Right forelimb (tissue), 1 donor: Measurements from ENCODE around the gene DAG1.

Source experiments
- DNase-seq: peaks from one replicate; pipeline ENCODE4 v3.0.0-alpha.2; 2018

Gene DAG1

DNA sequence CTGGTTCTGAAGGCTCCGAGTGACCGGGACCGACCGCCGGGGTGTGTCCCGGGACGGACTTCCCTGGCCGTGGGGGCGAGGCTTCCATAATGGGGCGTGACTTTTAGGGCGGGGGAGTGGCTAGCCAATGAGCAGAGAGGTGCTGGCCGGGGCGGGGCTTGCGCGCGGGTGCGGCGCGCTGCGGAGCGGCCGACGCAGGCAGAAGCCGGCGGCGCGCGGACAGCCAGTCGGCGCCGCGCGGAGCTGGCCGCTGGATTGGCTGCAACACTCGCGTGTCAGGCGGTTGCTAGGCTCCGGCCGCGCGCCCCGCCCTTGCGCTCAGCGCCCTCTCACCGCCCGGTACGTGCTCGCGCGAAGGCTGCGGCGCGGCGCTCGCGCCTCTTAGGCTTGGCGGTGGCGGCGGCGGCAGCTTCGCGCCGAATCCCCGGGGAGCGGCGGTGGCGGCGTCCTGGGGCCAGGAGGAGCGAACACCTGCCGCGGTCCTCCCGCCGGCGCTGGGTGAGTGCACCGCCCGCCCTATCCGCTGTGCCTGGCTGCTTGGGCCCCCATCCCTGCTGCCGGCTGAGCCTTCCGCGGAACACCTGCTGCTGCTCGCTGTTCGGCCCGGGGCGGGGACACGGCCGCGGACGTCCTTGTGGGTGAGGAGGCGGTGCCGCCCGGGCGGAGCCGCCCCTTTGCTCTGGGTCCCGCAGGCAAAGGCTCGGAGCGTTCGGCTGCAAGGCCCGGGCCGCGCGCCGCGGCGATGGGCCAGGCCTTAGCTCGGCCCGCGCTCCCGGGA lies at the start of gene DAG1:
TSS of gene DAG1 (plus strand) at position 332 of the 778 bp plus-strand sequence. CDS start 40,268 bp downstream, outside the sequence.
- DNase-seq: peak; percentile 98

DNA sequence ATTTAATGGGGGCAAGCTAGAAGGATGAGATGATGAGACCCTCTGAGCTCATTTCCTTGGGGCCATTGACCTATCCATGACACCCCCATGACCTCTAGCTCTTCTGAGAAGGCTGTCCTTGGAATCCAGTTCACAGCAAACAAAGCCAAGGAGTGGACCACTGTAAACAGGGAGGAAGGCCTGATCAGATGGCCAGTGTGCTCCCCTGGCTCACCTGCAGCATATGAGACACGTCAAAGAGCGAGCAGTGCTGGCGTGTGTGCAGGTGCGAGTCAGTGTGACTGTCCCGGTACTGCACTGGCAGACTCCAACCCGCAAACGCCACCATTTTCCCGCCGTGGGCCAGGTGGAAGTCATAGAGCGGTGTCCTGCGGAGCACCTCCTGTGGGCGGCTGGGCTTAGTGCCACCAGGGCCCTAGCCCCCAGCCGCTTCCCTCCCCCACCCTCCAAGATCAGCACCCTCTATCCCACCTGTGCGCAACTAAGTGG lies 48.1 kb upstream of the DAG1 start:
- no peak for DNase-seq

DNA sequence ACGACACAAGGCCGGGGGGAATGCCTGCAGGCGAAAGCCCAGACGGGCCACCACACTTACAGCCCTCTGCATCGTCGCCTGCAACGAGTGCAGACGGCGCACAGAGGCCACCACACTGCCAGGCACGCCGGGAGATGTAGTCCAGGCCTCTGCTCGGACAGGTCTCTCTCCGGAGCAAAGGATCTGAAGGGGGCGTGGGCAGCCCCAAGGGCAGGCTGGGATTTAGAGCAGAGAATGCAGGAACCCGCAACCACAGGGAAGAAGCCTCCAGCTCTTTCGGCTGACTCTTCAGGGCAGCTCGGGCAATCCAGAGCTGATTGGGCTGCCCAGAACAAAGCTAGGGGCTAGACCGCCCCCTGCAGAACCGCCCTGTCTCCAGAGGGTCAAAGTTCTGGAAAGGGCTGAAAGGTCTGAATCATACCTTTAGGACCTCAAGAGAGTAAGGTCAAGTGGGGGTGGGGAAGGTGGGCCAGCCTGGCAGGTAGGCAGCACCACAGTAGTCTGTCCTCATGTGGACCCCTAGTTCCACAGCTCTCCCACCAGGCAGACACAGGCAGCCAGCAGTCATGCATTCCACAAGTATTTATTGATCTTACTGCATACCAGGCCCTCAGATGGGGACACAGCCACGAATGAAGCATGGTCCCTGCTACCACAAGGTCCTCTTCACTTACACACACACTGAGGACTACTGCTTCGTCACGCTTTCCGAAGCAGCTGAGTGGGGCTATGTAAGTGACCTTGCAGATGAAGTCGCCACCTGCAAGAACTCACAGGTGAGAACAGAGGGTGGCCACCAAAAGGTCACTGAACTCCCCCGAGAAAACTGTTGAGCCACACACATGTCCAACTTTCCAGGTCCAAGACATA lies 47.5 kb upstream of the DAG1 start, which contains the start of gene AMT:
TSS of gene AMT (minus strand) at position 95 of the 870 bp plus-strand sequence. CDS start at position 72, 23 bp downstream.
- DNase-seq: no peak

DNA sequence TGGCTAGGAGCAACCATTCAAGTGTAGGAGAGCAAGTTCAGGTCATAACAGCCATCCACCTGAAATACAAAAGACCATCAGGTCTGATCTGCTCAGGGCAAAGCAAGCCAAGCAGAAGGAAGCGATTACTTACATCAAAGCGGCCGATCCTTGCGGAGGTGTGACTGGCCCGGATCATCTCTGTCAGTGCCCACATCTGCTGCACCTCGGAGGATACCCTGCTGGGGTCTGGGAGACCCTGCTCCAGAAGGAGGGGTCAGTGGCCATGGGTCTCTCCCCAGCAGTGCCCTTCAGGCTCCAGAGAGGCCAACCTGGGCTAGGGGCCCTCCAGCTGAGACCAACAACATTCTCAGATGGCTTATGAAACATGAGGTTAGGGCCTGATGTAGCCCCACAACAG lies 45.3 kb upstream of the DAG1 start:
- no peak for DNase-seq

DNA sequence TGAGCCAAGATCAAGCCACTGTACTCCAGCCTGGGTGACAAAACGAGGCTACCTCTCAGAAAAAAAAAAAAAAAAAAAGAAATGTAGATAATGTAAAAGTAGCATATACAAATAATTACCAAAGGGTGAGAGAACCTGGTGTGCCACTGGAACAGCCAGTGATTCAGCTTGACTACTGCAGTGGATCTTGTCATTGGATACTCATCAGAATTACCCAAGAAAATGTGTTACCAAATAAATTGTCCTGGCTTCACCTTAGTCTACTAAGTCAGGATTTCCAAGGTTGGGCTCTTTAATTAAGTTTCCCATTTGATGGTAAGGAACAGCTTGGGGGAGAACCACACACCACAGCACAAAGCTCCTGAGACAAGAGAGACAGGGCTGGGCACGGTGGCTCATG lies 42.5 kb upstream of the DAG1 start:
- no peak for DNase-seq

DNA sequence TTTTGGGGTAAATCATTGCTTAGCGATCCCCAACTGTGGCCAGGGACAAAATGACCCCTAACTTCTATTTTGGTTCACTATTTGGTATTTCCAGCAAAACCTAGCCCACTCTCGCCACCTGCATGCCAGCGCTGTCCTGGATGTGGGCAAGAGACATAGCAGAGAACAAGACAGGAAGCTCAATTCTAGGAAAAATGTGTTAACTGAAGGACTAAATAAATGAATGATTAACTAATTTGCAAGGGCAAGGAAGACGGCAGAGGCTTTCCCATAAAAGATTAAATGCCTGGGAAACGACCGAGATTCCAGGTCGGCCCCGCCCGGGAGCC lies 41.4 kb upstream of the DAG1 start:
- no peak for DNase-seq

DNA sequence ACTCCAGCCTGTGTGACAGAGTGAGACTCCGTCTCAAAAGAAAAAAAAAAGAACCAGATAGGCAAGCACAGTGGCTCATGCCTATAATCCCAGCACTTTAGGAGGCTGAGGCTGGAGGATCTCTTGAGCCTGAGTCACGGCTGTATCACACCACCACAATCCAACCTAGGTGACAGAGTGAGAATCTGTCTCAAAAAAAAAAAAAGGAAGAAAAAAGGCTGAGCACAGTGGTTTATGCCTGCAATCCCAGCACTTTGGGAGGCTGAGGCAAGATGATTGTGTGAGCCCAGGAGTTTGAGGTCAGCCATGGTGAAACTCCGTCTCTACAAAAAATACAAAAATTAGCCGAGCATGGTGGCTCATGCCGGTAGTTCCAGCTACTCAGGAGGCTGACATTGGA lies 35.3 kb upstream of the DAG1 start:
- DNase-seq: no peak

DNA sequence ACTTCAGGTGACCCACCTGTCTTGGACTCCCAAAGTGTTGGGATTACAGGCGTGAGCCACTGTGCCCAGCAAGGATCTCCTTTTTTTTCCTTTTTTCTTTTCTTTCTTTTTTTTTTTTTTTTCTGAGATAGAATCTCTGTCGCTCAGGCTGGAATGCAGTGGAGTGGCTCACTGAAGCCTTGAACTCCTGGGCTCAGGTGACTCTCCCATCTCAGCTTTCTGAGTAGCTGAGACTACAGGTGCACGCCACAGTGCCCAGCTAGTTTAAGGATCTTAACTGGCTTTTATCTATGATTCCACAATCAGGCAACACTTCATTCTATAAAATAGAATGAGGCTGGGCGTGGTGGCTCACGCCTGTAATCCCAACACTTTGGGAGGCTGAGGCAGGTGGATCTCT lies 24.7 kb upstream of the DAG1 start:
- DNase-seq: no peak

DNA sequence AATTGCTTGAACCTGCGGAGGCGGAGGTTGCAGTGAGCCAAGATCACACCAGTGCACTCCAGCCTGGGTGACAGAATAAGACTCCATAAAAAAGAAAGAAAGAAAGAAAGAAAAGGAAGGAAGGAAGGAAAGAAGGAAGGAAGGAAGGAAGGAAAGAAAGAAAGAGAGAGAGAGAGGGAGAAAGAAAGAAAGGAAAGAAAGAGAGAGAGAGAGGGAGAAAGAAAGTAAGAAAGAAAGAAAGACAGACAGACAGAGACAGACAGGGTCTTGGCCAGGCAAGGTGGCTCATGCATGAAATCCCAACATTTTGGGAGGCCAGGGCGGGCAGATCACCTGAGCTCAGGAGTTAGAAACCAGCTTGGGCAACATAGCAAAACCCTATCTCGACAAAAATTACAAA lies 16.4 kb upstream of the DAG1 start:
- DNase-seq: no peak

DNA sequence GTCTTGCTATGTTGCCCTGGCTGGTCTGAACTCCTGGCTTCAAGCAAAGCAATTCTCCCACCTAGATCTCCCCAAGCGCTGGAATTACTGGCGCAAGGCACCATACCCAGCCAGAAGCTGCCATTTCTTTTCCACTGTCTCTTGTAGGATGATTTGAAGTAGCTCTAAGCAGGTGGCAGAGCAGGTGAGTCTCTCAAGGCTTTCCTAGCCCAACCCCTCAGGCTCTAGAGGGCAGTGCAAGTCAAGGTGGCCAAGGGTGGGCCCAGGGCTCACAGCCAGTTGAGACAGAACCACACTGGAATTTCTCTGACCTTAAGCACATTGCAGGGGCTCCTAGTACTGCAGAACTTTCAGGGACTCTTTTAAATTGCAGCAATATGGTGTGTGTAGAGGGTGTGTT lies 15.6 kb upstream of the DAG1 start:
- DNase-seq: no peak

DNA sequence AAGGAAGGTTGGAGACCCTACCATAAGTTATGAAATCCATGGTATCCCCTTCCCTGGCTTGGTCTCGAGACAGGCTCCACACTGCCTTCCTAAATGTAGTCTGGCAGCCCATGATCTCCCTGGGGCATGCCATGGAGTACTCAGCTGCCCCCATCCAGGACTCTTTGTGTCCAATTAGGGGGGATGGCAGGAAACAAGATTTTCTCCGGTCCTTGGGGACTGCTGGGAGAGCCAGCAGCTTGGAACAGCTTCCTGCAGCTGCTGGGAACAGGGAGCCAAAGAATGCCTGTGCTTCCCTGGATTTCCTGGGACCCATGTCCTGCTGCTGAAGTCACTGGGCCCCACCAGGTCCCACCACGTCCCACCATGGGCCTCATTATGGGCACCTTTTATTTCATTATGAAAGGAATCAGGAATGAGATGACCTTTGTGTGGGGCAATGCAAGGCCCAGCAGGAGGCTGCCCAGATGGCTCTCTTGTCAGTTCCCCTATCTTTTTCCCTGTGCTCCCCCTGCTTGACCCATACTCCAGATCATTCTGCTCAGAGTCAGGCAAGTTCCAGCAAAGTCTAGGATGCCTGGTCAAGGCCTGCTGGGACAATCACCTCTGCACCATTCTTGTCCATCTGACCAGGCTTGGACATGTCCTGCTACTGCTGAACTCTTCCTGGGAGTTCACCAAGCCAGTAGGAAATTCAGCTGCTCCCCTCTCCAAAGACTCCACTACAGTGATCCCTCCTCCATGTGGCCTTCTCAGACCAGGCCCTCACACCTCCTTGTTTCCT lies 15.0 kb upstream of the DAG1 start:
- DNase-seq: peak; percentile 55

DNA sequence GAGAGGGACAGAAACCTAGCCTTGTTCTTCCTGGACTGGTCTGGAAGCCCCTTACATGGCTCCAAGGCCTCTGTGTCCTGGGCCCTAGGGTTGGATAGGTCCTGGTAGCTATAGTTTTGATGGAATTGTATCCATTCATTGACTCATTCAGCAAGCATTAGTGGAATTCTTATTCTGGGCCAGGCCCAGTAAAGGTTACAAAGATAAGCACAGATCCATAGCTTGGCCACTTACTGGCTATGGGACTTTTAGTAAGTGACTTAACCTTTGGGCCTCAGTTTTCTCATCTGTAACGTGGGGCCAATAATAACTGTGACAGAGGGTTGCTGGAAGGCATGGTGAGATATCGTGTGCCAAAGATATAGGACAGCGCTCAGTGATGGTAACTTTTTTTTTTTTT lies 13.6 kb upstream of the DAG1 start:
- no peak for DNase-seq

DNA sequence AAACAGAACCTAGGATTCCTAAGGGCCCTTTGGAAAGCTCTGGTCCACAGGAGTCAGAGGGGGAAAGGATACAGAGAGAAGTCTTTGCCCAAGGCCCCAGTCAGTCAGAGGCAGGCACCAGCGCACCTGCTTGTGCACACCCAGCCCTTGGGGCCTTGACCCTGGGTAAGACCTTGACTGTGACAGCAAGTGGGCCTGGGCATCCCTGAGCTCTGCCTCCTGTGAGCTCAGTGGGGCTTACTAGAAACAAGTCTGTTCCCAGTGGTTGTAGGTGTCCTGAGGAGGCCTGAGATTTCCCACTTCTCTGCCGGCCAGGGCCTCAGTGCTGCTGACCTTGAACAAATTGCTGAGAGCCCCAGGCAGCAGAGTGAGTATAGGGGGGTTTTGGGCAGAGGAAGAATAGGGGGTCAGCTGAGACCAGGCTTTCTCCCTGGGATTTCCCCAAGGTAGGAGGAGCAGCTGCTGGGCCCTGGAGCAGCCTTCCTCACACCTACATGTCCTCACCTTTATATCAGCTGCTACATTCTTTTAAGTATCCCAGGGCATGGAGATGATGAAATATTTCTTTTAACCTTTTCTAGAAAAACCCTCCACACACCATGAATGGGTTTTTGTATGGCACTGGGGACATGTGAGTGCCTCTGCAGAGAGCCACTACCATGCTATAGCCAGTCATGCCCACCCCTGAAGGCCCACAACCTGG lies 9.7 kb upstream of the DAG1 start:
- no peak for DNase-seq

DNA sequence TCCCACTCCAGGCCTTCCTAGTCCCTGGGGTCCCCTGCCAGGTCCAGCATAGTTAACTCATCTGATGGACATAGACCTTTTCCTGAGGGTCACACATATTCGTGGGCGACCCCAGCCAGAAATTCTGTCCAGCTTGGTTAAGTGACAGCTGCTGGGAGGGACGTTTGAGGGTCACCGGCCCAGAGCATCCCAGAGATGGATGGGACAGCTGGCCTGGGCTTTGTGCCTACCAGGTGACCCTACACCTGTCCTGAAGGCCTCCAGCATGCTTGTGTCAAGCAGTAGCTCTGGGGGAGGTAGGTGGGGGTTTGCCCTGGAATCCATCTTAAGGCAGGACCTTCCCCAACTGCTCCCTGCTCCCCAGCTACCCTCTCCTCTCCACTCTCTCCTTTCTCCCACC lies 9.1 kb upstream of the DAG1 start:
- DNase-seq: no peak

DNA sequence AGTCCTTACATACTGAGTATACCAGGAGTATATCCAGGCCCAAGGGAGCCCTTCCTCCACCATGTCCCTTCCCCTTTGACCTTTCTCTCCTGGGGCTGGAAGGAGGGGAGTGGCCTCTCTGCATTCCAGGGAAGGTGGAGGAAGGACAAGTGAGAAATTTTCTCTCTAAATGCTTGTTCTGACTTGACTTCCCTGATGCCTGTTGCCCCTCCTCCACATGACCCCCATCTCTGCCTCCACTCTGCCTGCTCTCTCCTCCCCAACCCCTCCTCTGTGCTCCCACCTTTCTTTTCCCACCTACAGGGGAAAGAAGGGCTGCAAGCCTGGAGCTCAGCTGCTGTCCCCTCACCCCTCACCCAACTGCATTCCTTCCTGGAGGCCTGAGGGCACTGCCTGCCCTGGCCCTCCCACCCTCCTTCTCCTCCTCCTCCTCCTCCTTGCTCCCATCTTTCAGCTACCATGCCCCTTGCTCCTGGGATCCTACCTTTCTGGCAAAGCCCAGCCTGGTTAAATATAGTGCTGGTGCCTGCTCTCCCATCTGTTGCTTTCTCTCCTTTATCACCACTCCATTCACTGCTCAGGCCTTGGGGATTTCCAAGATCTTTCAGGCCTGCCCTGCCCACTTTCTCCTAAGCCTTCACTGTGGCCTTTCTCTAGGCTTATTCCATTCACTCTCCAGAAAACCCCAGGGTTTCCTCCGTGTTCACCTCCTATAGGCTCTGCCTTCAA lies 8.5 kb upstream of the DAG1 start:
- DNase-seq: no peak

DNA sequence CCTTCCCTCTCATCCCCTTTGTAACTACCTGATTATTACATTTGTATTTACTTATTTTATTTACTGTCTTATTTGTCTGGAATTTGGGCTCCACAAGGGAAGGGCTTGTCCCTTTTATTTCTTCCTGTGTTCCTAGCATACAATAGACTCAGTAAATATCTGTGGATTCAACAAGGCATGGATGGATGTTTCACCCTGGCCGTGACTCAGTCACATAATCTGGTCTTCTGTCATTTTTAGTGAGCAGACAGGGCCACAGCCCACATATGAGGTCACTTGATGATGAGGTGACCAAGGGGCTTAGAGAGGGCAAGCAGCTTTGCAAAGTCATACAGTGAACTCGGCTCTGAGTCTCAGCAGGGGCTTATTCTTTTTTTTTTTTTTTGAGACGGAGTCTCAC lies 7.8 kb upstream of the DAG1 start:
- DNase-seq: no peak

DNA sequence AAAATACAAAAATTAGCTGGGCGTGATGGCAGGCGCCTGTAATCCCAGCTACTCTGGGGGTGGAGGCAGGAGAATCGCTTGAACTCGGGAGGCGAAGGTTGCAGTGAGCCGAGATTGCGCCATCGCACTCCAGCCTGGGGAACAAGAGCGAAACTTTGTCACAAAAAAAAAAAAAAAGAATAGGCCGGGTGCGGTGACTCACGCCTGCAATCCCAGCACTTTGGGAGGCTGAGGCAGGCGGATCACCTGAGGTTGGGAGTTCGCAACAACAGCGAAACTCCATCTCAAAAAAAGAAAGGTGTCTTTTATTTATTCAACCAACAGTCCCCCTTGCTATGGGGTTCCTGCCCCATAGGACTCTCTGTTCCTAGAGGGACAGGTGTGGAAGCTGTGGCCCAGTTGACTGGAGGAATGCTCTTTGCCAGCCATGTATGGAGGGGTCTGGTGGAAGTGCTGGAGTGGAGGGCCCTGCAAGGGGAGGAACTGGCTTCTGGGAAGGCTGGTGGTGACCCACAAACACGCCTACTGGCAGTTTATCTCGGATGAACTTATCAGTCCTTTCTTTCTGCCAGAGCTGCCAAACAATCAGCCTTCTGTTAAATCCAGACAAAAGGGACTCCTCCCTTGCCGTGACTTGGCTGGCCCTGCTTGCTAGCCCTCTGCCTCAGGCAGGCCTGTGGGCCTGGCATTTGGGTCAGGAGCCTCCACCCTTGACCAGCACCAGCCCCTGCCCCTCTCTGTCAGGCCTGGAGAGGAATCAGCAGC lies 4.6 kb upstream of the DAG1 start:
- DNase-seq: no peak

DNA sequence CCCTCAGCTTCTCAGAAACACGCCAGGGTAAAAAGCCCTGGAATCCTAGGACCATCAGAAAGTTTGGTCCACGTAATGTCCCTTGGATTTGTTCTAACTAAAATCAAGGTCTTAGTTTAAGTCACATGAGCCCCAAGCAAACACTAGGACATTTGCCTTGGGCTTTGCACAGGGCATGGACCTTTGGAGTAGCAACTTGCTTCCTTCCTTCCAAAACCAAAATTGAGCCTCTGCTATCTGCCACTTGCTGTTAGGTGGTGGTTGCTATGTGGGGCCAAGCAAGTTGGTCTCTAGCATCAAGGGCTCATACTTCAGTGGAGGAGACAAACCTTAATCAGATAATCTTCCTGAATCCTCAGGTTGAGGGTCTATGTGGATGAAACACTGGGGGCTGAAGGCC lies 4.0 kb upstream of the DAG1 start:
- DNase-seq: no peak

DNA sequence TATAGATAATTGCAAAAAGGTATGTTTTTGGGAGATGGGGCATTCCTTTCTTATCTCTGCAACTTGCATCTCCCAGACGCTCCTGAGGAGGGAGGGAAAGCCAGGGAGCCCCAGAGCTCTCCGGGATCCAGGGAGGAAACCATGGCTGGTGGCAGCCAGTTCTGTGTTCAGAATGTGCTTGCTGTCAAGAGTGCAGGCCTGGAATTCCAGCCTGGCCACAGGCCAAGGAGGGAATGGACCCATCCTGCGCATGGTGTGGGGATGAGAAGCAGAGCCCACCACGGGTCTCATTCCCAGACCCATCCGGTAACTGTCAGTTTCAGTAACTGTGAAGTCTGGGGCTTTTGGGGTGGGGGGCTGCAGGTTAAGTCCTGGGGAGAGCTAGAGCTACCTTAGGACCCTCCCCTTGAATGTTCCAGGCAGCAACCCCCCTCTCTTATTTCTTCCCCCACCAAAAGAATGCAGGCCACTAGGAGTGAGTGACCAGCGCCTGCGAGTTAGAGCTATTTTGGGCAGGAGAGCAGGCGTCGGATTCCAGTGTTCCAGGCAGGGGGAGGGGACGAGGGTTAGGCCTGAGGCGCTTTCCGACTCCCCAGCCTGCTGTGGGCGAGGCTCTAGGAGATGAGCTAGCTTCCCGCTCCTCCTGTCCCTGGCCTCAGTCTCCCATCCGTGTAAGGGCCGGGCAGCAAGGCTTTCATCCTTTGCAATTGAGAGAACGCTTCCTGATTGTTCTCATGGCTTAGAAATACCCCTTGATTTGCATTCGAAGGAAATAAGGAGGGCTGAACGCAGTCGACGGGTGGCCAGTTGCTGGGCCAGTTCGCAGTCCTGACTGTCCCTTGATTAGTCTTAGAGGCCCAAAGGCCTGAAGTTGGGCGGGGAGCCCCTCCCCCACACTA lies 781 bp upstream of the DAG1 start:
- peak; percentile 86 for DNase-seq
